NCI-H1694 treated with DMSO at 0.1 percent for 48 hours (cell line): Measurements from ENCODE around the gene ANP32B.
"Not testable (repeated sequence)": the region's sequence is repeated elsewhere in the genome, so short reads cannot be mapped to it uniquely, and the experiment has no call there.

ENCODE experiments used
- DNase-seq: peaks from one replicate; lab custom pipeline; 2025; lab: John Stamatoyannopoulos, UW

Gene ANP32B

GRCh38 chr9:97982683-97983588 lies at the start of gene ANP32B:
ANP32B (plus strand) TSS chr9:97983341; CDS start chr9:97983556, 215 bp downstream.
- peak; percentile 59 for DNase-seq

GRCh38 chr9:97934321-97935115 lies 48.6 kb upstream of the ANP32B start:
- DNase-seq: peak; percentile 69

- no peak for DNase-seq
Measured at GRCh38 chr9:97935276-97935675, 47.9 kb upstream of the ANP32B start.

- DNase-seq: no peak
Measured at GRCh38 chr9:97936998-97937397, 46.1 kb upstream of the ANP32B start.

GRCh38 chr9:97938081-97938644 lies 45.0 kb upstream of the ANP32B start, which contains the start of gene HEMGN:
HEMGN (minus strand) TSS chr9:97938172; CDS start chr9:97938136, 36 bp downstream.
- no peak for DNase-seq

GRCh38 chr9:97940233-97940632 lies 42.9 kb upstream of the ANP32B start:
- no peak for DNase-seq

GRCh38 chr9:97940741-97941140 lies 42.4 kb upstream of the ANP32B start:
- DNase-seq: no peak

GRCh38 chr9:97941323-97941722 lies 41.8 kb upstream of the ANP32B start:
- DNase-seq: no peak

GRCh38 chr9:97943308-97943855 lies 39.8 kb upstream of the ANP32B start:
- DNase-seq: no peak

- no peak for DNase-seq
Measured at GRCh38 chr9:97944612-97945011, 38.5 kb upstream of the ANP32B start.

GRCh38 chr9:97945470-97945869 lies 37.7 kb upstream of the ANP32B start:
- not testable (repeated sequence) for DNase-seq

- DNase-seq: not testable (repeated sequence)
Measured at GRCh38 chr9:97947094-97947493, 36.0 kb upstream of the ANP32B start.

GRCh38 chr9:97950873-97951272 lies 32.3 kb upstream of the ANP32B start:
- not testable (repeated sequence) for DNase-seq

- peak; percentile 81 for DNase-seq
Measured at GRCh38 chr9:97954550-97954989, 28.6 kb upstream of the ANP32B start.

GRCh38 chr9:97956331-97956730 lies 26.8 kb upstream of the ANP32B start:
- no peak for DNase-seq

- no peak for DNase-seq
Measured at GRCh38 chr9:97958812-97959511, 24.2 kb upstream of the ANP32B start.

GRCh38 chr9:97959585-97959984 lies 23.6 kb upstream of the ANP32B start:
- DNase-seq: no peak

GRCh38 chr9:97960678-97961328 lies 22.3 kb upstream of the ANP32B start:
- not testable (repeated sequence) for DNase-seq

GRCh38 chr9:97961361-97961760 lies 21.8 kb upstream of the ANP32B start:
- DNase-seq: no peak

- DNase-seq: no peak
Measured at GRCh38 chr9:97962136-97962535, 21.0 kb upstream of the ANP32B start.

GRCh38 chr9:97962575-97962974 lies 20.6 kb upstream of the ANP32B start:
- DNase-seq: no peak
